K562 (cell line): ENCODE results near the gene STRIP1. TPM values are rescaled to one million over a fixed set of nuclear protein-coding genes. Genes with fewer than 3 reads are reported as not detected.

Experiments
- ATAC-seq: fragments of 200-7000 bp; cut with Tn5 transposase; 3 replicates; pipeline ENCODE4 v1.9.1; 2020; ENCODE audit warnings: moderate library complexity
- BruUV-seq: library from RNA; stranded (reverse); fragments of 400-500 nt; replicated peaks from 2 replicates; lab custom pipeline; 2021; lab: Mats Ljungman, UMichigan
- CTCF ChIA-PET: fragments of 300-600 bp; formaldehyde crosslinking; extraction: SDS; loops from one replicate; lab custom pipeline; 2021; ENCODE audit warnings: low intra/inter-chr PET ratio; lab: Yijun Ruan, JAX
- POLR2A ChIA-PET: fragments of 300-600, 350-650 bp; sonication (Branson Sonifier 250); formaldehyde crosslinking; extraction: SDS; loops from one replicate; lab custom pipeline; 2021; ENCODE audit warnings: antibody characterized with exemption, inconsistent platforms; lab: Yijun Ruan, JAX
- DNase-seq, 4 experiments: peaks; one replicate each; pipeline versions ENCODE4 v3.0.0 to v3.0.0-alpha.2; 2011 to 2018; ENCODE audit warnings: low spot score in 3 of 4, mixed read lengths in 3 of 4; ENCODE audit errors: extremely low read depth in 1 of 4
- FAIRE-seq: peaks from 2 replicates; lab custom pipeline; 2011; peaks lifted over from hg19 to GRCh38; lab: Jason Lieb, UNC
- H2AFZ ChIP-seq: 2 replicates; pipeline ENCODE4 v1.6.0; 2011; ENCODE audit warnings: low read depth, low read length, control low read depth, inconsistent platforms
- H3K27ac ChIP-seq: fragments of 200-600 bp; 3 replicates; pipeline ENCODE4 v1.8.0; 2011; ENCODE audit warnings: low read depth, mild to moderate bottlenecking, control low read depth, inconsistent platforms, low read length, moderate library complexity, mixed read lengths; ENCODE audit errors: extremely low read depth
- H3K27me3 ChIP-seq, 2 experiments: fragments of 300-600 bp in 1 of 2; 2 replicates in 1 of 2; 3 replicates in 1 of 2; pipeline versions ENCODE4 v1.6.0 to v1.8.0; 2011; ENCODE audit warnings: inconsistent platforms in 2 of 2, low read length in 2 of 2, mild to moderate bottlenecking in 1 of 2, mixed read lengths in 1 of 2, moderate library complexity in 1 of 2; ENCODE audit not compliant: control insufficient read depth in 2 of 2, insufficient read depth in 2 of 2
- H3K36me3 ChIP-seq: fragments of 300-600 bp; 3 replicates; pipeline ENCODE4 v1.8.0; 2011; ENCODE audit warnings: mild to moderate bottlenecking, low read length, inconsistent platforms; ENCODE audit not compliant: control insufficient read depth, insufficient read depth
- H3K4me1 ChIP-seq, 2 experiments: fragments of 200-600 bp in 1 of 2; replicated peaks in 1 of 2; 2 replicates in 1 of 2; 3 replicates in 1 of 2; pipeline versions ENCODE4 v1.5.1 to v1.8.0; 2011; ENCODE audit warnings: inconsistent platforms in 2 of 2, low read length in 2 of 2, mild to moderate bottlenecking in 1 of 2, mixed read lengths in 1 of 2, moderate library complexity in 1 of 2; ENCODE audit not compliant: control insufficient read depth in 2 of 2, insufficient read depth in 2 of 2
- H3K4me2 ChIP-seq: 2 replicates; pipeline ENCODE4 v1.6.1; 2011; ENCODE audit warnings: low read length, control low read depth, inconsistent platforms, mixed read lengths; ENCODE audit not compliant: insufficient read depth
- H3K4me3 ChIP-seq: fragments of 200-600 bp; sonication (generic), shearing (Covaris generic); 2 replicates; pipeline ENCODE4 v1.5.1; 2016; ENCODE audit warnings: control low read depth, inconsistent platforms
- H3K79me2 ChIP-seq: fragments of 200-600 bp; 3 replicates; pipeline ENCODE4 v1.8.0; 2011; ENCODE audit warnings: low read length, inconsistent platforms; ENCODE audit not compliant: control insufficient read depth, insufficient read depth
- H3K9ac ChIP-seq, 2 experiments: 2 replicates each; pipeline versions ENCODE4 v1.6.0 to v1.6.1; 2011; ENCODE audit warnings: low read depth in 2 of 2, low read length in 2 of 2, control low read depth in 1 of 2, inconsistent platforms in 1 of 2, mild to moderate bottlenecking in 1 of 2, mixed read lengths in 1 of 2; ENCODE audit not compliant: insufficient read depth in 1 of 2
- H3K9me1 ChIP-seq: one replicate; pipeline ENCODE4 v1.6.0; 2011; ENCODE audit warnings: inconsistent platforms, mild to moderate bottlenecking, low read length, moderate library complexity; ENCODE audit not compliant: control insufficient read depth, insufficient read depth
- H3K9me3 ChIP-seq: replicated peaks from 2 replicates; pipeline ENCODE4 v1.5.1; 2011; ENCODE audit warnings: low read depth, low read length, inconsistent platforms; ENCODE audit not compliant: control insufficient read depth, insufficient read depth
- H4K20me1 ChIP-seq: replicated peaks from 2 replicates; pipeline ENCODE4 v1.6.1; 2011; ENCODE audit warnings: low read length, inconsistent platforms, mixed read lengths; ENCODE audit not compliant: control insufficient read depth, insufficient read depth
- ATF3 ChIP-seq, 2 experiments: fragments of 450-650 bp in 1 of 2; sonication (generic) in 1 of 2; formaldehyde crosslinking in 1 of 2; IDR thresholded peaks in 1 of 2; conservative IDR thresholded peaks in 1 of 2; 2 replicates each; pipeline versions ENCODE4 v1.6.1 to v1.8.1; 2016 to 2023; ENCODE audit warnings: mild to moderate bottlenecking in 2 of 2, moderate library complexity in 2 of 2, inconsistent platforms in 1 of 2, missing genetic modification reagents in 1 of 2
- C11orf30 ChIP-seq: fragments of 450-650 bp; IDR thresholded peaks from 2 replicates; pipeline ENCODE4 v1.6.1; 2016; ENCODE audit warnings: low read depth, mild to moderate bottlenecking
- ETS2 ChIP-seq: IDR thresholded peaks from 2 replicates; pipeline ENCODE4 v1.6.1; 2016; ENCODE audit warnings: borderline replicate concordance, missing genetic modification characterization, mild to moderate bottlenecking, moderate library complexity, missing compliant biosample characterization; ENCODE audit not compliant: poor library complexity, severe bottlenecking
- FOXA1 ChIP-seq: fragments of 450-650 bp; IDR thresholded peaks from 2 replicates; pipeline ENCODE4 v1.6.1; 2016; ENCODE audit warnings: mild to moderate bottlenecking, borderline replicate concordance
- HDAC2 ChIP-seq: fragments of 450-650 bp; IDR thresholded peaks from 2 replicates; pipeline ENCODE4 v1.6.1; 2016; ENCODE audit warnings: mild to moderate bottlenecking
- PURB ChIP-seq: sonication (generic); formaldehyde crosslinking; IDR thresholded peaks from 2 replicates; pipeline ENCODE4 v1.9.0; 2021; ENCODE audit warnings: low read depth, mild to moderate bottlenecking, missing genetic modification reagents
- RFX5 ChIP-seq: IDR thresholded peaks from 2 replicates; pipeline ENCODE4 v1.6.1; 2011; ENCODE audit warnings: low read depth, mild to moderate bottlenecking, improper control_type of control experiment, low read length
- SPI1 ChIP-seq: IDR thresholded peaks from 2 replicates; pipeline ENCODE4 v1.6.1; 2011; ENCODE audit warnings: low read depth, low read length, control low read depth, borderline replicate concordance
- WGBS: fragments of 100-300 bp; shearing (Covaris generic); methylation state at CpG from one replicate; pipeline ENCODE4 v1.1.6; 2016; ENCODE audit warnings: low coverage, mixed read lengths; ENCODE audit not compliant: insufficient coverage; ENCODE audit errors: missing lambda C conversion rate; 5-methylcytosine and 5-hydroxymethylcytosine counted together
- in situ Hi-C: fragments of 300-500 bp; cut with MboI; formaldehyde crosslinking; loops from 4 replicates; pipeline ENCODE4 v1.15.0; 2018; ENCODE audit warnings: inconsistent platforms, mixed read lengths
- intact Hi-C: fragments of 100-400 bp; cut with micrococcal nuclease; formaldehyde crosslinking; loops from 2 replicates; pipeline ENCODE4 v1.14.2; 2022
- polyA plus RNA-seq, 8 experiments: library from polyadenylated mRNA; depleted of rRNA in 4 of 8; stranded (reverse) in 5 of 8; unstranded in 3 of 8; fragments of >200 nt; fragmentation: Nextera tagmentation in 2 of 8; fragmentation: Illumina TruSeq in 1 of 8; extraction: Ambion mirVana in 2 of 8; extraction: Trizol in 1 of 8; gene quantifications; 2 replicates each; pipeline versions ENCODE4 v1.2.1 to v1.2.3, GENCODE V29; 2011 to 2014; ENCODE audit warnings: inconsistent platforms in 1 of 8, missing spikeins in 1 of 8
- total RNA-seq, 7 experiments: library from RNA; depleted of rRNA in 6 of 7; stranded (reverse); fragments of >200 nt in 6 of 7; fragmentation: Illumina TruSeq in 2 of 7; extraction: Trizol in 2 of 7; gene quantifications; 2 replicates each; pipeline versions ENCODE4 v1.2.1 to v1.2.3, GENCODE V29; 2011 to 2021; ENCODE audit warnings: low replicate concordance in 1 of 7

STRIP1 gene
- total and polyA plus RNA-seq, 9 of the 15 experiments (the other 6 are each of a cell fraction or from before 2014, with no cell fraction given), result 9.9 to 42.3 (median 32.0) TPM

- TF ChIP-seq ATF3 (IDR thresholded peaks at IDR 0.05), result peak; percentile 86
- TF ChIP-seq ATF3 (CRISPR knock-in tag; conservative IDR thresholded peaks at IDR 0.05), result no peak
- TF ChIP-seq RFX5, result no peak
- TF ChIP-seq PURB, result no peak
- TF ChIP-seq HDAC2, result no peak
- TF ChIP-seq FOXA1, result no peak
- TF ChIP-seq ETS2 (tag), result no peak
Measured at GRCh38 chr1:109990302-109990653, 44.1 kb upstream of the STRIP1 start (continued).

- 93% methylated on average over 5 of the region's 5 CpGs for WGBS
- DNase-seq (no peak), ATAC-seq (peak; percentile 14; the same call in 2 of the 3 replicates), FAIRE-seq (no peak)
- Histone ChIP-seq H3K4me3 (no peak overlapping the region), H3K79me2 (peaks cover 68% of the 10 kb centered on the region), H3K4me2 (no peak overlapping the region), H3K9me1 (no peaks in the 10 kb centered on the region), H3K4me1 (peaks cover 0 to 25% of the 10 kb centered on the region in 2 experiments; a peak in 3 of 5 replicates), H3K36me3 (peaks cover 79% of the 10 kb centered on the region), H3K9me3 (no peaks in the 10 kb centered on the region), H4K20me1 (peaks cover under 1% of the 10 kb centered on the region), H2AFZ (no peak overlapping the region), H3K9ac (no peak overlapping the region), H3K27ac (no peak overlapping the region), H3K27me3 (no peaks in the 10 kb centered on the region)
- ChIA-PET POLR2A (interaction anchor here (0.7 to 1.7 kb wide), 2 partner anchors 12 to 80 kb away, joined by 4 to 7 read pairs; no protein-coding TSS in a partner anchor), CTCF (no interaction called here)
- in situ Hi-C loops (no loop called here), intact Hi-C loops (no loop called here)
- peak; percentile 46; the same call in 1 of the 2 replicates for TF ChIP-seq SPI1
- no peak for TF ChIP-seq C11orf30
- BruUV-seq, result no TSS peak
Measured at GRCh38 chr1:109991400-109991925, 43.0 kb upstream of the STRIP1 start.
